CD4-positive, alpha-beta T cell (primary cell): ENCODE results near the gene DUSP22. TPM values are rescaled to one million over a fixed set of nuclear protein-coding genes. Genes with fewer than 3 reads are reported as not detected.

Source experiments
- ATAC-seq: fragments of 200-7000 bp; cut with Tn5 transposase; one replicate; pipeline ENCODE4 v1.10.0; 2022; ENCODE audit warnings: mild to moderate bottlenecking; ENCODE audit not compliant: poor library complexity
- CTCF ChIA-PET: fragments of 350-600 bp; sonication (Branson Sonifier 250); formaldehyde crosslinking; loops from one replicate; lab custom pipeline; 2021; ENCODE audit warnings: antibody characterized with exemption, inconsistent platforms; lab: Charles Lee
- POLR2A ChIA-PET: fragments of 350-600 bp; sonication (Branson Sonifier 250); formaldehyde crosslinking; loops from one replicate; lab custom pipeline; 2021; ENCODE audit warnings: antibody characterized with exemption, inconsistent platforms; lab: Charles Lee
- DNase-seq, 14 experiments: peaks; one replicate each; pipeline ENCODE4 v3.0.0-alpha.2; 2013 to 2020; ENCODE audit warnings: mixed read lengths in 2 of 14
- H3K27ac ChIP-seq, 2 donors: one replicate each; pipeline versions ENCODE4 v1.5.1 to v1.7.0; 2013; ENCODE audit warnings: low read length in 2 of 2, low read depth in 1 of 2, mild to moderate bottlenecking in 1 of 2
- H3K27me3 ChIP-seq, 2 experiments: 1 replicate in 1 of 2; 2 replicates in 1 of 2; pipeline versions ENCODE4 v1.6.1 to v1.7.0; 2013; ENCODE audit warnings: low read length in 2 of 2, control low read depth in 1 of 2, mild to moderate bottlenecking in 1 of 2, moderate library complexity in 1 of 2; ENCODE audit not compliant: insufficient read depth in 2 of 2, control insufficient read depth in 1 of 2
- H3K36me3 ChIP-seq: one replicate; pipeline ENCODE4 v1.6.1; 2013; ENCODE audit warnings: low read length, control low read depth; ENCODE audit not compliant: insufficient read depth
- H3K4me1 ChIP-seq: one replicate; pipeline ENCODE4 v1.6.1; 2013; ENCODE audit warnings: low read length, control low read depth; ENCODE audit not compliant: insufficient read depth
- H3K4me3 ChIP-seq: one replicate; pipeline ENCODE4 v1.5.1; 2013; ENCODE audit warnings: mild to moderate bottlenecking, low read length, moderate library complexity
- H3K9me3 ChIP-seq, 2 experiments: 1 replicate in 1 of 2; 2 replicates in 1 of 2; pipeline versions ENCODE4 v1.6.1 to v1.7.0; 2013; ENCODE audit warnings: low read length in 2 of 2, mild to moderate bottlenecking in 2 of 2, control low read depth in 1 of 2, moderate library complexity in 1 of 2; ENCODE audit not compliant: control insufficient read depth in 1 of 2, insufficient read depth in 1 of 2
- H3K27ac Mint-ChIP-seq: one replicate; pipeline ENCODE4 v1.8.0; 2020; ENCODE audit warnings: mixed read lengths
- H3K27me3 Mint-ChIP-seq: one replicate; pipeline ENCODE4 v1.8.0; 2021; ENCODE audit warnings: mixed read lengths
- H3K36me3 Mint-ChIP-seq: one replicate; pipeline ENCODE4 v1.8.0; 2021; ENCODE audit warnings: low read depth, mixed read lengths
- H3K4me1 Mint-ChIP-seq: one replicate; pipeline ENCODE4 v1.8.0; 2021; ENCODE audit warnings: low read depth, mixed read lengths
- H3K4me3 Mint-ChIP-seq: one replicate; pipeline ENCODE4 v1.8.0; 2020; ENCODE audit warnings: mild to moderate bottlenecking, mixed read lengths
- H3K9me3 Mint-ChIP-seq: one replicate; pipeline ENCODE4 v1.8.0; 2020; ENCODE audit warnings: mixed read lengths
- CTCF ChIP-seq: fragments of 200-600 bp; IDR thresholded peaks from one replicate; pipeline ENCODE4 v1.8.0; 2022; ENCODE audit warnings: antibody characterized with exemption, mild to moderate bottlenecking
- intact Hi-C, 2 experiments: fragments of 100-400 bp; cut with DNase I in 1 of 2; cut with micrococcal nuclease in 1 of 2; formaldehyde crosslinking; loops; one replicate each; pipeline versions ENCODE4 v1.15.1 to v1.9.0; 2023 to 2025; cut with DNase I, micrococcal nuclease
- total RNA-seq, 174 experiments: library from RNA in 2 of 174; stranded (reverse) in 2 of 174; gene quantifications; one replicate each; pipeline ENCODE4 v1.2.3 and lab custom pipeline; 2021 to 2026

Gene DUSP22
- total RNA-seq, 2 experiments from 2014 or later: 25.4 to 26.3 TPM

GRCh38 chr6:372336-372911 lies 80.1 kb downstream of the DUSP22 start:
- Histone ChIP-seq H3K4me3 (no peak overlapping the region), H3K4me1 (peaks cover 5% of the 10 kb centered on the region), H3K27me3 (peaks cover 0 to 5% of the 10 kb centered on the region in 2 experiments), H3K27ac (no peak overlapping the region), H3K36me3 (no peaks in the 10 kb centered on the region), H3K9me3 (peaks cover 0 to 59% of the 10 kb centered on the region in 2 experiments)
- TF ChIP-seq CTCF: no peak
- Mint-ChIP-seq H3K4me1 (no peaks in the 10 kb centered on the region), H3K27ac (no peak overlapping the region), H3K27me3 (peaks cover 46% of the 10 kb centered on the region), H3K9me3 (peaks cover 3% of the 10 kb centered on the region), H3K4me3 (no peak overlapping the region), H3K36me3 (no peaks in the 10 kb centered on the region)
- POLR2A ChIA-PET: no interaction called here
- CTCF ChIA-PET: no interaction called here
- intact Hi-C loops: no loop called here
- peak in 1 of 14 experiments; percentile 23 for DNase-seq
- ATAC-seq: no peak

- H3K27me3 Mint-ChIP-seq: peaks cover 45% of the 10 kb centered on the region
- POLR2A ChIA-PET: no interaction called here
- H3K4me1 Mint-ChIP-seq: no peaks in the 10 kb centered on the region
- Histone ChIP-seq H3K9me3 (peaks cover 0 to 59% of the 10 kb centered on the region in 2 experiments), H3K36me3 (no peaks in the 10 kb centered on the region), H3K27ac (no peak overlapping the region), H3K27me3 (peaks cover 0 to 5% of the 10 kb centered on the region in 2 experiments), H3K4me3 (no peak overlapping the region), H3K4me1 (peaks cover 5% of the 10 kb centered on the region)
- DNase-seq (no peak), ATAC-seq (no peak)
- H3K9me3 Mint-ChIP-seq: peaks cover 3% of the 10 kb centered on the region
- intact Hi-C loops: no loop called here
- H3K27ac Mint-ChIP-seq: no peak overlapping the region
- TF ChIP-seq CTCF: no peak
- no peak overlapping the region for H3K4me3 Mint-ChIP-seq
- H3K36me3 Mint-ChIP-seq: no peaks in the 10 kb centered on the region
- CTCF ChIA-PET: no interaction called here
These were observed 80.7 kb downstream of the DUSP22 start for GRCh38 chr6:373031-373430.

- Histone ChIP-seq H3K4me3 (no peak overlapping the region), H3K27me3 (peaks cover 0 to 5% of the 10 kb centered on the region in 2 experiments), H3K4me1 (peaks cover 5% of the 10 kb centered on the region), H3K36me3 (no peaks in the 10 kb centered on the region), H3K27ac (no peak overlapping the region), H3K9me3 (peaks cover 0 to 56% of the 10 kb centered on the region in 2 experiments)
- H3K4me3 Mint-ChIP-seq: no peak overlapping the region
- DNase-seq (no peak), ATAC-seq (no peak)
- ChIA-PET CTCF (no interaction called here), POLR2A (no interaction called here)
- TF ChIP-seq CTCF: no peak
- no peak overlapping the region for H3K27ac Mint-ChIP-seq
- no peaks in the 10 kb centered on the region for H3K36me3 Mint-ChIP-seq
- intact Hi-C loops: no loop called here
- peaks cover 3% of the 10 kb centered on the region for H3K9me3 Mint-ChIP-seq
- no peaks in the 10 kb centered on the region for H3K4me1 Mint-ChIP-seq
- peaks cover 53% of the 10 kb centered on the region for H3K27me3 Mint-ChIP-seq
These were observed 81.8 kb downstream of the DUSP22 start for GRCh38 chr6:373773-374724.
